Astrocyte (in vitro differentiated cells and primary cell): ENCODE measurements around the gene TEAD1. TPM values are rescaled to one million over a fixed set of nuclear protein-coding genes. Genes with fewer than 3 reads are reported as not detected.

Experiments used
- DNase-seq: peaks from one replicate; pipeline ENCODE4 v3.0.0-alpha.2; 2010; ENCODE audit warnings: low read depth
- FAIRE-seq: peaks from 2 replicates; lab custom pipeline; 2011; peaks lifted over from hg19 to GRCh38; lab: Jason Lieb, UNC
- H2AFZ ChIP-seq: 2 replicates; pipeline ENCODE4 v1.6.0; 2012; ENCODE audit warnings: low read depth, low read length, inconsistent platforms
- H3K27ac ChIP-seq: 2 replicates; pipeline ENCODE4 v1.5.1; 2011; ENCODE audit warnings: low read depth, low read length, inconsistent platforms
- H3K27me3 ChIP-seq: 2 replicates; pipeline ENCODE4 v1.6.0; 2011; ENCODE audit warnings: low read length, inconsistent platforms; ENCODE audit not compliant: insufficient read depth
- H3K36me3 ChIP-seq: 2 replicates; pipeline ENCODE4 v1.5.1; 2011; ENCODE audit warnings: low read length, inconsistent platforms; ENCODE audit not compliant: insufficient read depth
- H3K4me1 ChIP-seq: 2 replicates; pipeline ENCODE4 v1.5.1; 2011; ENCODE audit warnings: low read length, inconsistent platforms; ENCODE audit not compliant: insufficient read depth
- H3K4me2 ChIP-seq: 2 replicates; pipeline ENCODE4 v1.6.0; 2012; ENCODE audit warnings: low read length, inconsistent platforms
- H3K4me3 ChIP-seq: 2 replicates; pipeline ENCODE4 v1.5.1; 2011; ENCODE audit warnings: low read depth, mild to moderate bottlenecking, low read length, inconsistent platforms; ENCODE audit not compliant: insufficient read depth
- H3K79me2 ChIP-seq: 2 replicates; pipeline ENCODE4 v1.6.0; 2012; ENCODE audit warnings: mild to moderate bottlenecking, low read length, inconsistent platforms; ENCODE audit not compliant: insufficient read depth
- H3K9ac ChIP-seq: 2 replicates; pipeline ENCODE4 v1.6.0; 2012; ENCODE audit warnings: mild to moderate bottlenecking, low read length, inconsistent platforms
- H3K9me3 ChIP-seq: 2 replicates; pipeline ENCODE4 v1.5.1; 2012; ENCODE audit warnings: low read depth, mild to moderate bottlenecking, low read length, inconsistent platforms; ENCODE audit not compliant: insufficient read depth
- H4K20me1 ChIP-seq: 2 replicates; pipeline ENCODE4 v1.6.0; 2012; ENCODE audit warnings: low read length, inconsistent platforms; ENCODE audit not compliant: insufficient read depth
- H3K27ac Mint-ChIP-seq: one replicate; pipeline ENCODE4 v1.8.0; 2021; ENCODE audit warnings: mild to moderate bottlenecking, mixed read lengths; ENCODE audit not compliant: unreplicated experiment
- H3K27me3 Mint-ChIP-seq: one replicate; pipeline ENCODE4 v1.8.0; 2021; ENCODE audit warnings: low read depth, mixed read lengths; ENCODE audit not compliant: unreplicated experiment
- H3K36me3 Mint-ChIP-seq: one replicate; pipeline ENCODE4 v1.8.0; 2021; ENCODE audit warnings: low read depth, mixed read lengths; ENCODE audit not compliant: unreplicated experiment
- H3K4me1 Mint-ChIP-seq: one replicate; pipeline ENCODE4 v1.8.0; 2021; ENCODE audit warnings: low read depth, mixed read lengths; ENCODE audit not compliant: unreplicated experiment
- H3K4me3 Mint-ChIP-seq: one replicate; pipeline ENCODE4 v1.8.0; 2021; ENCODE audit warnings: mild to moderate bottlenecking, moderate library complexity, mixed read lengths; ENCODE audit not compliant: unreplicated experiment
- H3K9me3 Mint-ChIP-seq: one replicate; pipeline ENCODE4 v1.8.0; 2021; ENCODE audit warnings: mild to moderate bottlenecking, mixed read lengths; ENCODE audit not compliant: unreplicated experiment
- CTCF ChIP-seq: IDR thresholded peaks from 2 replicates; pipeline ENCODE4 v1.5.1; 2011; ENCODE audit warnings: low read depth, mild to moderate bottlenecking, inconsistent platforms, low read length, moderate library complexity; ENCODE audit not compliant: insufficient read depth
- EZH2 ChIP-seq: IDR thresholded peaks from 2 replicates; pipeline ENCODE4 v1.6.1; 2012; ENCODE audit warnings: mild to moderate bottlenecking, low read length, inconsistent platforms; ENCODE audit not compliant: insufficient read depth
- total RNA-seq: library from RNA; stranded (reverse); gene quantifications from 2 replicates; pipeline ENCODE4 v1.2.1, GENCODE V29; 2021

The TEAD1 gene
- total RNA-seq, 1 donor from 2014 or later, result 149 TPM

GRCh38 chr11:12687740-12688139, 13.5 kb downstream of the TEAD1 start:
- no peak overlapping the region for H3K27ac ChIP-seq
- peaks cover 68% of the 10 kb centered on the region for H4K20me1 ChIP-seq
- no peaks in the 10 kb centered on the region for H3K27me3 ChIP-seq
- peaks cover 78% of the 10 kb centered on the region for H3K4me1 ChIP-seq
- H3K79me2 ChIP-seq, result peaks cover 98% of the 10 kb centered on the region
- no peak for DNase-seq
- no peaks in the 10 kb centered on the region for H3K36me3 ChIP-seq
- H2AFZ ChIP-seq, result no peak overlapping the region
- peak overlapping the region; percentile 16 for H3K4me3 Mint-ChIP-seq
- peak overlapping the region; percentile 62 for H3K4me2 ChIP-seq
- no peak overlapping the region for H3K9ac ChIP-seq
- H3K9me3 Mint-ChIP-seq, result no peaks in the 10 kb centered on the region
- peaks cover 4% of the 10 kb centered on the region for H3K36me3 Mint-ChIP-seq
- H3K4me1 Mint-ChIP-seq, result peaks cover 81% of the 10 kb centered on the region
- no peak for TF ChIP-seq EZH2
- no peak for TF ChIP-seq CTCF
- H3K27ac Mint-ChIP-seq, result no peak overlapping the region
- no peaks in the 10 kb centered on the region for H3K9me3 ChIP-seq
- H3K4me3 ChIP-seq, result no peak overlapping the region
- FAIRE-seq, result no peak
- no peaks in the 10 kb centered on the region for H3K27me3 Mint-ChIP-seq

GRCh38 chr11:12689029-12689755, 15.0 kb downstream of the TEAD1 start:
- Histone ChIP-seq H3K4me1 (peaks cover 82% of the 10 kb centered on the region), H3K27me3 (no peaks in the 10 kb centered on the region), H3K9ac (no peak overlapping the region), H3K9me3 (no peaks in the 10 kb centered on the region), H4K20me1 (peaks cover 55% of the 10 kb centered on the region), H2AFZ (no peak overlapping the region), H3K4me3 (no peak overlapping the region), H3K4me2 (peak overlapping the region; percentile 24), H3K36me3 (no peaks in the 10 kb centered on the region), H3K79me2 (peaks cover 85% of the 10 kb centered on the region), H3K27ac (no peak overlapping the region)
- peak overlapping the region; percentile 4 for H3K4me3 Mint-ChIP-seq
- FAIRE-seq (no peak), DNase-seq (no peak)
- no peaks in the 10 kb centered on the region for H3K9me3 Mint-ChIP-seq
- peaks cover 85% of the 10 kb centered on the region for H3K4me1 Mint-ChIP-seq
- H3K36me3 Mint-ChIP-seq, result peaks cover 4% of the 10 kb centered on the region
- peak overlapping the region; percentile 44 for H3K27ac Mint-ChIP-seq
- TF ChIP-seq EZH2 (no peak), CTCF (no peak)
- H3K27me3 Mint-ChIP-seq, result no peaks in the 10 kb centered on the region

GRCh38 chr11:12690663-12691062, 16.4 kb downstream of the TEAD1 start:
- Histone ChIP-seq H3K9me3 (no peaks in the 10 kb centered on the region), H3K79me2 (peaks cover 85% of the 10 kb centered on the region), H3K27me3 (no peaks in the 10 kb centered on the region), H3K27ac (no peak overlapping the region), H2AFZ (no peak overlapping the region), H3K36me3 (no peaks in the 10 kb centered on the region), H4K20me1 (peaks cover 47% of the 10 kb centered on the region), H3K4me2 (no peak overlapping the region), H3K9ac (no peak overlapping the region), H3K4me1 (peaks cover 83% of the 10 kb centered on the region), H3K4me3 (no peak overlapping the region)
- FAIRE-seq, result no peak
- DNase-seq, result no peak
- no peak overlapping the region for H3K27ac Mint-ChIP-seq
- peaks cover 86% of the 10 kb centered on the region for H3K4me1 Mint-ChIP-seq
- H3K4me3 Mint-ChIP-seq, result no peak overlapping the region
- no peak for TF ChIP-seq CTCF
- no peak for TF ChIP-seq EZH2
- no peaks in the 10 kb centered on the region for H3K27me3 Mint-ChIP-seq
- peaks cover 4% of the 10 kb centered on the region for H3K36me3 Mint-ChIP-seq
- H3K9me3 Mint-ChIP-seq, result no peaks in the 10 kb centered on the region
